GM21723 (cell line): Measurements from ENCODE around the gene MYH13.

Experiments
- ATAC-seq: cut with Tn5 transposase; IDR thresholded peaks from one replicate; pipeline ENCODE4 v1.9.1; 2021; ENCODE audit warnings: mild to moderate bottlenecking, moderate library complexity; ENCODE audit not compliant: unreplicated experiment

MYH13 gene

GRCh38 chr17:10372906-10373305, at the start of gene MYH13:
TSS of gene MYH13 (minus strand) at chr17:10373006. CDS start at chr17:10364530, 8,476 bp downstream.
- no peak for ATAC-seq

- ATAC-seq: no peak
Measured at GRCh38 chr17:10421900-10422542, 49.2 kb upstream of the MYH13 start, which contains the start of gene MYH8. TSS of gene MYH8 (minus strand) at chr17:10421950. CDS start at chr17:10420227, 1,723 bp downstream.

- no peak for ATAC-seq
Measured at GRCh38 chr17:10421211-10421610, 48.4 kb upstream of the MYH13 start.

GRCh38 chr17:10420811-10421210, 48.0 kb upstream of the MYH13 start:
- ATAC-seq: no peak

GRCh38 chr17:10417431-10417830, 44.6 kb upstream of the MYH13 start:
- ATAC-seq: no peak

GRCh38 chr17:10415161-10415560, 42.4 kb upstream of the MYH13 start:
- no peak for ATAC-seq

- ATAC-seq: no peak
Measured at GRCh38 chr17:10403589-10403988, 30.8 kb upstream of the MYH13 start.

- no peak for ATAC-seq
Measured at GRCh38 chr17:10398352-10398751, 25.5 kb upstream of the MYH13 start.

GRCh38 chr17:10396524-10397163, 23.8 kb upstream of the MYH13 start:
- ATAC-seq: no peak

- ATAC-seq: no peak
Measured at GRCh38 chr17:10394201-10394887, 21.5 kb upstream of the MYH13 start.

GRCh38 chr17:10392880-10393279, 20.1 kb upstream of the MYH13 start:
- no peak for ATAC-seq

GRCh38 chr17:10385871-10386270, 13.1 kb upstream of the MYH13 start:
- no peak for ATAC-seq

GRCh38 chr17:10384175-10384574, 11.4 kb upstream of the MYH13 start:
- no peak for ATAC-seq

GRCh38 chr17:10380631-10381408, 8.0 kb upstream of the MYH13 start:
- no peak for ATAC-seq

GRCh38 chr17:10370016-10370608, 2.7 kb downstream of the MYH13 start:
- no peak for ATAC-seq

- no peak for ATAC-seq
Measured at GRCh38 chr17:10369239-10369638, 3.6 kb downstream of the MYH13 start.

- no peak for ATAC-seq
Measured at GRCh38 chr17:10368561-10368960, 4.2 kb downstream of the MYH13 start.

- no peak for ATAC-seq
Measured at GRCh38 chr17:10360578-10360977, 12.2 kb downstream of the MYH13 start.

GRCh38 chr17:10357768-10358167, 15.0 kb downstream of the MYH13 start:
- ATAC-seq: no peak

GRCh38 chr17:10354651-10355050, 18.2 kb downstream of the MYH13 start:
- ATAC-seq: no peak

- ATAC-seq: no peak
Measured at GRCh38 chr17:10352893-10353292, 19.9 kb downstream of the MYH13 start.
